Kidney tubule cell (primary cell): ENCODE results near the gene OPN1MW2.
"Not testable (repeated sequence)": the region's sequence is repeated elsewhere in the genome, so short reads cannot be mapped to it uniquely, and the experiment has no call there.

Experiments used
- DNase-seq: peaks from one replicate; pipeline ENCODE4 v3.0.0-alpha.2; 2018; ENCODE audit warnings: low spot score

The OPN1MW2 gene

DNA sequence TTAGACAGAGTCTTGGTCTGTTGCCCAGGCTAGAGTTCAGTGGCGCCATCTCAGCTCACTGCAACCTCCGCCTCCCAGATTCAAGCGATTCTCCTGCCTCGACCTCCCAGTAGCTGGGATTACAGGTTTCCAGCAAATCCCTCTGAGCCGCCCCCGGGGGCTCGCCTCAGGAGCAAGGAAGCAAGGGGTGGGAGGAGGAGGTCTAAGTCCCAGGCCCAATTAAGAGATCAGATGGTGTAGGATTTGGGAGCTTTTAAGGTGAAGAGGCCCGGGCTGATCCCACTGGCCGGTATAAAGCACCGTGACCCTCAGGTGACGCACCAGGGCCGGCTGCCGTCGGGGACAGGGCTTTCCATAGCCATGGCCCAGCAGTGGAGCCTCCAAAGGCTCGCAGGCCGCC lies at the start of gene OPN1MW2:
OPN1MW2 (plus strand) TSS at position 301 of the 400 bp plus-strand sequence; CDS start at position 361, 60 bp downstream.
- DNase-seq, result not testable (repeated sequence)

GRCh38 chrX:154172535-154172943 lies 47.0 kb upstream of the OPN1MW2 start:
- not testable (repeated sequence) for DNase-seq

GRCh38 chrX:154174356-154174755 lies 45.2 kb upstream of the OPN1MW2 start:
- not testable (repeated sequence) for DNase-seq

GRCh38 chrX:154182296-154182695 lies 37.3 kb upstream of the OPN1MW2 start, which contains the start of gene OPN1MW:
TSS of gene OPN1MW (plus strand) at chrX:154182596. CDS start at chrX:154182678, 82 bp downstream.
- not testable (repeated sequence) for DNase-seq

- DNase-seq, result not testable (repeated sequence)
These were observed 35.8 kb upstream of the OPN1MW2 start for GRCh38 chrX:154183794-154184193.

DNA sequence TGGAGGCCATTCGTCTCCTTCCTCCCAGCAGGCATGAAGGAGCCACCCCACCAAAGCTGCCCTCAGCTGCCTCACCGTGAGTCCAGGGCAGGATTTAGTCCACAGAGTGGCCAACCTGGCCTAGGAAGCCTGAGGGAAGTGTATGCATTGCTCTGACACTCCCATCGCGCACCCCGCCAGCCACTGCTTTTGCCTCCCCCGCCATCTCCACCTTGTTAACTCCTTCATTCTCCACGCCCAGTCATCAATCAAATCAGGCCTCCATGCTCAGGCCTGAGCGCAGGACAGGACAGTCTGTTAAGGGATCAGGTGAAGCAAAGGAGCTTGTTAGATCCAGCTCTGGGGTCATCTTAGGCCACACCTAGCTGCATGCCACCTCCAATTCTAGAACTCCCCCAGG lies 26.7 kb upstream of the OPN1MW2 start:
- DNase-seq, result not testable (repeated sequence)

DNA sequence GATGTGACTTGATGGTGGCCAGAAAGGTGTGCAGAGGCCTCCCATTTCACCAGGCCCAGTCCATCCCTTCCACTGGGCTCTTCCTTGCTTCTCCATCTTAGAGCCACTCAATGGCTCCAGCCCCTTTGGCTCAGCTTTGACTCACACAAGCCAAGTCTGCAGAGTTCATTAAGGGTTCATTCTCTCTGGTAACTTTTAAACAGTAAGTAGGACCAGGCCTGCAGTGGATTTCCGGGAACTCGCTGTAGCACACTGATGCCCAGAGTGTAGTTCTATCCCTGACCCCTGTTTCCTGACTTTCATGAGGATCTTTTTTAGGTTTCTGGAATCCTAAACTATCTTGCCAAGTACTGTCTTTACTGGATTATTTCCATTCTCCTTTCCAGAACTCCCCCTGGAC lies 25.2 kb upstream of the OPN1MW2 start:
- not testable (repeated sequence) for DNase-seq

- not testable (repeated sequence) for DNase-seq
These were observed 23.1 kb upstream of the OPN1MW2 start for GRCh38 chrX:154196466-154196865.

- DNase-seq, result not testable (repeated sequence)
These were observed 9.7 kb upstream of the OPN1MW2 start for GRCh38 chrX:154209670-154210418.

DNA sequence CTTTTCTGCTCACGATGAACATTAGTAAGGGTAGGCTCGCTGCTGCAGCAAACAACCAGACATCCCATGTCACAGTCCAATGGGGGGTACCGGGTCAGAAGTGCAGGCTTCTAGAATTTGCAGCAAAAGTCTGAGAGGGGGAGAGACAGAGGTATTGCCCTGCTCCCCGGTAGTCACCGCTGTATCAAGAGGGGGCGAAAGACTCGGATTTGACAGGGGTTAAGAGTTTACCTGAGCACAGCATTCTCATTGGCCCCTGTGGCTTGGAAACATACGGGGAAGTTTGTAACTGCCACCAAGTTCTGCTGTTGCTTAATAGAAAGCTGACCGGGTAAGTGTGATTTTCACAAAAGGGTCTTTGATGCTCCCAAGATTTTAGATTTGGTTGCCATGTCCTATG lies 8.5 kb upstream of the OPN1MW2 start:
- not testable (repeated sequence) for DNase-seq

GRCh38 chrX:154211499-154211898 lies 8.1 kb upstream of the OPN1MW2 start:
- DNase-seq, result not testable (repeated sequence)

GRCh38 chrX:154225292-154225691 lies 5.7 kb downstream of the OPN1MW2 start:
- not testable (repeated sequence) for DNase-seq

DNA sequence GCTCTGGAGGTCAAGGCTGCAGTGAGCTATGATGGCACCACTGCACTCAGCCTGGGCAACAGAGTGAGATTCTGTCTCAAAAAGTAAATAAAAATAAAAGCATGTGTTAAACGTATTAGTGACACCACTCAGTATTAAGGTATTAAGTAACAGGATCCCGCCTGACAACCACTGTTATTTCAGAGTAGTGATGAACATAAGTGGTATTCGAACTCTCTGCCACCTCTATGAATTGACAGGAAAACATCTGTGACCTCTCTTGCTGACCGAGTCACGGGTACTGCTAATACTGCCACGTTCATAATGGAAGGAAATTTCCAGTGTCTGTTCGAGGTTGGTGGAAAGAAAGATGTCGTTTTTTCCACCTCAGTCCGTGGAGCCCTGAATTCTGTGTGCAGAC lies 7.2 kb downstream of the OPN1MW2 start:
- DNase-seq, result not testable (repeated sequence)

GRCh38 chrX:154231443-154231842 lies 11.9 kb downstream of the OPN1MW2 start:
- DNase-seq, result not testable (repeated sequence)

DNA sequence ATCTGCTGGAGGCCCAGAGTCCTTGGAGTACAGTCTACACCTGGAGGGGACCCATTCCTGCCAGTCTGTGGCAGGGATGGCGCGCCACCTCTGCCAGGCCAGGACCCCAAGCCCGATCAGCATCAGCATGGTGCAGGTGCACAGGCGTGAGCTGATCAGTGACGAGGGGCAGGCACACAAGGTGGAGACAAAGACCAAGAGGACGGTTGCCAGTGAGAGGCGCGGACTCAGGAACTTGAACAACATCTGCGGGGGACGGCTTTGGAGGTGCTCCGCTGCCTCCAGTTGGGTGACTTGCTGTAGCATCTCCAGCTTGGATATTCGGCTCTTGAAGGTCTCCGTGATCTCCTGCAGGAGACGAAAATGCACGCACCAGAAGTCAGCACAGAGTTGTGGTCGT lies 14.1 kb downstream of the OPN1MW2 start:
- not testable (repeated sequence) for DNase-seq

DNA sequence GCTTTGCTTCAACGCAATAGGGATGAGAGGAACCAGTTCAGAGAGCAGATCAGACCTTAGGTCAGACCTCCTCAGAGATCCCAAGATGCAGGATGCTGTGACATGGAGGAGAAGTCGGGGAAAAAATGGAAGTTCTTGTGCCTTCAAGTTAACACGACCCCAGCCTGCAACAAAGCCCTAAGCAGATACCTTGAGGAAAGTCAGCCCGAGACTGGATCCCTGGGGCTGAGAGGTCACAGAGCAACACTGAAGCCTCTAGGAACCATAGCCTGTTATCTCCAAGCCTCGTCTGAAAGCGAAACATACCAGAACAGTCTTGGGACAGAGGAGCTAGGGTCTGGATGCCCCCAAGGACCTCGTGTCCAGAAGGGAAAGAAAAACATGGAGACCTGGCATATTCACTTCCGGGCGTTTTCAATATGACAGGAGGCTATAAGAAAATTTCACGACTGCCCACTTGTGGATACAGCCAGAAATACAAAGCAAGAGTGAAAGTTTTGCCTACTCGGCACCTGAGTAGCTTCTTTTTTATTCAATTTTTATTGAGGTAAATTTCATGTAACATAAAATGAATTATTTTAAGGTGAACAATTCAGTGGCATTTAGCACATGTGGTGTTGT lies 19.5 kb downstream of the OPN1MW2 start:
- DNase-seq, result not testable (repeated sequence)

DNA sequence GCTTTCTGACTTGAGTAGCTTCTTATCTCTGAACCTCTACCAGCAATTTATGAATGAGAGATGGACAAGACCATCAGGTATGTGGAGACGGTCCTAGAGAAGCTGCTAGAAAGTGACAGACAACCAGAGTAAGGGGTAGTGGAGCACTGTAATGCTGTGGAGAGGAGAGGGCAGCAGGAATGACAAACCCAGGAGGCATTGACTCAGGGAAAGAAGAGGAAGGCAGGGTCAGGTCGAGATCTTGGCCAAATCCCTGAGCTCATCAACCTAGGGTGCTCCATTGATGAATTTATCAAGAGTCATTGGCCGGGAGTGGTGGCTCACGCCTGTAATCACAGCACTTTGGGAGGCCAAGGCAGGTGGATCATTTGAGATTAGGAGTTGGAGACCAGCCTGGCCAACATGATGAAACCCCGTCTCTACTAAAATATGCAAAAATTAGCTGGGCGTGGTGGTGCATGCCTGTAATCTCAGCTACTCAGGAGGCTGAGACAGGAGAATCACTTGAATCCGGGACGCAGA lies 20.5 kb downstream of the OPN1MW2 start:
- not testable (repeated sequence) for DNase-seq

DNA sequence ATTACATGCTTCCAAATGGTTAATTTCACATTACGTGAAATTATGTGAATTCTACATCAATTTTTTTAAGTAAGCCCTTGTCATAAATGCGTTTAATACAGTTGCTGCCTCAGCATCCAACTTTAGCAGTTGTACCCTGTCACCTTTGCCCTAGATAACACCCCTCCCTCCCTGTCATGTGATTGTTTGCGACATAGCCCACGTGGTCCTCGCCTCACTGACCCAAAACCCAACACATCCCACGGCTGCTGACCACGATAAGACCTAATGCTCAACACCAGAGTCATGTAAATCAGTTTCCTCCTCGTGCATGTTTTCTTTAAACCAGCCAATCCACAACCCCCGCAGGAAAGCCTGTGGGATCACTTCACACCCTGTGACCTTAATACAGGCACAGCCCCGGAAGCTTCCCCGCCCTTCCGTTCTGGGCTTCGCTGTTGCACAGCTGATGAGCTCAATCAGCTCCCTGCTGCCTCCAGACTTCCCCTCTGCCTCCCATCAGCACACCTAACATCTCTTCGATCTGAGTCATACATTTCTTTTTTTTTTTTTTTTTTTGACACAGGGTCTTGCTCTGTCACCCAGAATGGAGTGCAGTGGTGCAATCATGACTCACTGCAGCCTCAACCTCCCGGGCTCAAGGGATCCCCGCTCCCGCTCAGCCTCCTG lies 28.0 kb downstream of the OPN1MW2 start:
- DNase-seq, result not testable (repeated sequence)

DNA sequence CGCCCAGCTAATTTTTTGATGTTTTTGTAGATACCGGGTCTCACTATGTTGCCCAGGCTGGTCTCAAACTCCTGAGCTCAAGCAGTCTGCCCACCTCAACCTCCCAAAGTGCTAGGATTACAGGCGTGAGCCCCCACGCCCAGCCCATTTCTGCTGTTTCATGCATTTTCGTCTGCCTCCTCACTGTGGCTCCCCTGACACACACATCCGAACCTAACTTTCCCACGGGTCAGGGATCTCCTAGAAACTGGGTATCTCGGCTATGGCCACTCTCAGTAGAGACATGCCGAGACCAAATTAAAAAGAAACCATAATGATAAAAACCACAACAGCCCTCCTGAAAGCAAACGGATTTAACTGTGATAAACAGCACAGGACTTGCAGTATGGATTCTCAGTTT lies 28.5 kb downstream of the OPN1MW2 start:
- not testable (repeated sequence) for DNase-seq

- not testable (repeated sequence) for DNase-seq
These were observed 37.7 kb downstream of the OPN1MW2 start, which contains the start of gene OPN1MW3 for GRCh38 chrX:154257282-154257681. TSS of gene OPN1MW3 (plus strand) at chrX:154257582. CDS start at chrX:154257620, 38 bp downstream.

- not testable (repeated sequence) for DNase-seq
These were observed 39.2 kb downstream of the OPN1MW2 start for GRCh38 chrX:154258711-154259110.

GRCh38 chrX:154263072-154263471 lies 43.5 kb downstream of the OPN1MW2 start:
- DNase-seq, result not testable (repeated sequence)
